Measurements from ENCODE around the gene PCED1B. TPM values are rescaled to one million over a fixed set of nuclear protein-coding genes. Genes with fewer than 3 reads are reported as not detected.

PCED1B gene
- total RNA-seq, 1 experiment from 2014 or later, result 0.86 TPM

- Histone ChIP-seq H3K27ac (ENCODE audit: low read depth, low read length) (no peak overlapping the region), H3K9me2 (ENCODE audit: insufficient read depth) (no peaks in the 10 kb centered on the region), H2AFZ (ENCODE audit: low read depth, low read length, poor library complexity, severe bottlenecking) (no peak overlapping the region), H3K4me2 (ENCODE audit: low read length) (no peak overlapping the region), H3K36me3 (ENCODE audit: control insufficient read depth in 1 of 2, insufficient read depth in 2 of 2, low read length in 2 of 2) (no peaks in the 10 kb centered on the region), H3K79me2 (ENCODE audit: insufficient read depth, low read length) (no peaks in the 10 kb centered on the region), H3K4me1 (ENCODE audit: control insufficient read depth in 1 of 2, insufficient read depth in 2 of 2, low read length in 2 of 2) (peaks cover 2 to 4% of the 10 kb centered on the region in 2 experiments; a peak in 3 of 4 replicates), H3K9me3 (ENCODE audit: control insufficient read depth in 1 of 2, insufficient read depth in 1 of 2, low read depth in 1 of 2, low read length in 2 of 2) (no peaks in the 10 kb centered on the region), H3K9ac (ENCODE audit: low read length) (no peak overlapping the region), H3K4me3 (replicated peaks in 1 of 2; ENCODE audit: low read depth in 1 of 2, low read length in 2 of 2) (no peak overlapping the region), H4K20me1 (ENCODE audit: insufficient read depth) (no peaks in the 10 kb centered on the region), H3K27me3 (ENCODE audit: insufficient read depth, low read length) (no peaks in the 10 kb centered on the region)
- ChIA-PET CTCF (no interaction called here), POLR2A (no interaction called here), RAD21 (ENCODE audit: low non-redundant PET in 1 of 2, low total read pairs in 2 of 2, uncharacterized antibody in 2 of 2, unreplicated experiment in 2 of 2) (no interaction called here)
- DNase-seq (ENCODE audit: low read depth, low spot score) (no peak), ATAC-seq (no peak)
- intact Hi-C loops (cut with micrococcal nuclease), result loop anchor here (10.0 kb wide), 1 partner anchor 736 kb away; the partner anchor contains the start of gene SLC48A1
- no peak for TF ChIP-seq REST (IDR thresholded peaks at IDR 0.05; ENCODE audit: low read depth)
- no TSS peak for BruUV-seq (replicated peaks)
Observed at GRCh38 chr12:47039079-47039478, 40.3 kb upstream of the PCED1B start.

- no TSS peak for BruUV-seq (replicated peaks)
- ATAC-seq, result no peak
- Histone ChIP-seq H3K27ac (ENCODE audit: low read depth, low read length) (no peak overlapping the region), H3K4me3 (replicated peaks in 1 of 2; ENCODE audit: low read depth in 1 of 2, low read length in 2 of 2) (no peak overlapping the region), H3K9me3 (ENCODE audit: control insufficient read depth in 1 of 2, insufficient read depth in 1 of 2, low read depth in 1 of 2, low read length in 2 of 2) (no peaks in the 10 kb centered on the region), H3K4me1 (ENCODE audit: control insufficient read depth in 1 of 2, insufficient read depth in 2 of 2, low read length in 2 of 2) (no peaks in the 10 kb centered on the region), H3K4me2 (ENCODE audit: low read length) (no peak overlapping the region), H3K9me2 (ENCODE audit: insufficient read depth) (no peaks in the 10 kb centered on the region; the same call in 1 of the 2 replicates), H4K20me1 (ENCODE audit: insufficient read depth) (no peaks in the 10 kb centered on the region), H2AFZ (ENCODE audit: low read depth, low read length, poor library complexity, severe bottlenecking) (peak overlapping the region; percentile 4), H3K27me3 (ENCODE audit: insufficient read depth, low read length) (no peaks in the 10 kb centered on the region), H3K9ac (ENCODE audit: low read length) (no peak overlapping the region), H3K79me2 (ENCODE audit: insufficient read depth, low read length) (no peaks in the 10 kb centered on the region), H3K36me3 (ENCODE audit: control insufficient read depth in 1 of 2, insufficient read depth in 2 of 2, low read length in 2 of 2) (no peaks in the 10 kb centered on the region)
- TF ChIP-seq ZNF274 (IDR thresholded peaks at IDR 0.05; ENCODE audit: low read depth, low read length) (no peak), ZBTB33 (IDR thresholded peaks at IDR 0.05; ENCODE audit: extremely low read depth, insufficient replicate concordance, low read length) (no peak), CBX3 (IDR thresholded peaks at IDR 0.05; ENCODE audit: low read depth) (no peak), ELF1 (IDR thresholded peaks at IDR 0.05; ENCODE audit: borderline replicate concordance, low read depth) (no peak), EGR1 (IDR thresholded peaks at IDR 0.05; ENCODE audit: low read depth) (no peak), SRF (IDR thresholded peaks at IDR 0.05; ENCODE audit: low read depth) (no peak), REST (IDR thresholded peaks at IDR 0.05; ENCODE audit: low read depth) (no peak), POLR2A (IDR thresholded peaks at IDR 0.05; ENCODE audit: borderline replicate concordance, extremely low read depth, insufficient read depth, insufficient read length) (no peak), EZH2 (IDR thresholded peaks at IDR 0.05) (no peak)
- POLR2A ChIA-PET, result no interaction called here
- intact Hi-C loops (cut with micrococcal nuclease), result loop anchor here (10.0 kb wide), 1 partner anchor 735 kb away; the partner anchor contains the start of gene SLC48A1
- RAD21 ChIA-PET (ENCODE audit: low non-redundant PET in 1 of 2, low total read pairs in 2 of 2, uncharacterized antibody in 2 of 2, unreplicated experiment in 2 of 2), result no interaction called here
- no peak for DNase-seq (ENCODE audit: low read depth, low spot score)
- CTCF ChIA-PET, result no interaction called here
Observed at GRCh38 chr12:47039756-47040155, 39.7 kb upstream of the PCED1B start.

Measured in HCT116 (cell line).